ENCODE measurements around the gene HPSE2. TPM values are rescaled to one million over a fixed set of nuclear protein-coding genes. Genes with fewer than 3 reads are reported as not detected.

Gene HPSE2
- total RNA-seq, 1 experiment from 2014 or later, result 0.05 TPM

- no peaks in the 10 kb centered on the region for H3K36me3 ChIP-seq (ENCODE audit: control insufficient read depth in 1 of 2, insufficient read depth in 2 of 2, low read length in 2 of 2)
- no peak overlapping the region for H2AFZ ChIP-seq (ENCODE audit: low read depth, low read length, poor library complexity, severe bottlenecking)
- DNase-seq (ENCODE audit: low read depth, low spot score) (no peak), ATAC-seq (no peak)
- ChIA-PET CTCF (no interaction called here), RAD21 (ENCODE audit: low non-redundant PET in 1 of 2, low total read pairs in 2 of 2, uncharacterized antibody in 2 of 2, unreplicated experiment in 2 of 2) (no interaction called here), POLR2A (no interaction called here)
- H4K20me1 ChIP-seq (ENCODE audit: insufficient read depth), result no peaks in the 10 kb centered on the region
- TF ChIP-seq POLR2A (IDR thresholded peaks at IDR 0.05; ENCODE audit: borderline replicate concordance, extremely low read depth, insufficient read depth, insufficient read length), result no peak
- TF ChIP-seq SP1 (IDR thresholded peaks at IDR 0.05; ENCODE audit: low read depth), result no peak
- no peak for TF ChIP-seq CEBPB (IDR thresholded peaks at IDR 0.05; ENCODE audit: low read depth)
- no peak for TF ChIP-seq YY1 (IDR thresholded peaks at IDR 0.05; ENCODE audit: extremely low read depth, insufficient replicate concordance, low read depth, low read length)
- TF ChIP-seq EGR1 (IDR thresholded peaks at IDR 0.05; ENCODE audit: low read depth), result no peak
- TF ChIP-seq ELF1 (IDR thresholded peaks at IDR 0.05; ENCODE audit: borderline replicate concordance, low read depth), result no peak
- H3K79me2 ChIP-seq (ENCODE audit: insufficient read depth, low read length), result no peaks in the 10 kb centered on the region
- H3K27ac ChIP-seq (ENCODE audit: low read depth, low read length), result no peak overlapping the region
- BruUV-seq (replicated peaks), result no TSS peak
- no peak overlapping the region for H3K4me3 ChIP-seq (replicated peaks in 1 of 2; ENCODE audit: low read depth in 1 of 2, low read length in 2 of 2)
- H3K9me2 ChIP-seq (ENCODE audit: insufficient read depth), result no peaks in the 10 kb centered on the region
- no peak overlapping the region for H3K9ac ChIP-seq (ENCODE audit: low read length)
- intact Hi-C loops (cut with micrococcal nuclease), result no loop called here
- H3K4me2 ChIP-seq (ENCODE audit: low read length), result no peak overlapping the region
- H3K9me3 ChIP-seq (ENCODE audit: control insufficient read depth in 1 of 2, insufficient read depth in 1 of 2, low read depth in 1 of 2, low read length in 2 of 2), result no peaks in the 10 kb centered on the region
- H3K4me1 ChIP-seq (ENCODE audit: control insufficient read depth in 1 of 2, insufficient read depth in 2 of 2, low read length in 2 of 2), result no peaks in the 10 kb centered on the region
- peaks cover 19% of the 10 kb centered on the region for H3K27me3 ChIP-seq (ENCODE audit: insufficient read depth, low read length)
These were observed 420.4 kb downstream of the HPSE2 start for GRCh38 chr10:98815039-98815885.

- Histone ChIP-seq H4K20me1 (ENCODE audit: insufficient read depth) (no peaks in the 10 kb centered on the region), H3K27ac (ENCODE audit: low read depth, low read length) (no peak overlapping the region), H3K4me3 (replicated peaks in 1 of 2; ENCODE audit: low read depth in 1 of 2, low read length in 2 of 2) (no peak overlapping the region), H3K9me3 (ENCODE audit: control insufficient read depth in 1 of 2, insufficient read depth in 1 of 2, low read depth in 1 of 2, low read length in 2 of 2) (no peaks in the 10 kb centered on the region), H3K4me1 (ENCODE audit: control insufficient read depth in 1 of 2, insufficient read depth in 2 of 2, low read length in 2 of 2) (no peaks in the 10 kb centered on the region), H3K36me3 (ENCODE audit: control insufficient read depth in 1 of 2, insufficient read depth in 2 of 2, low read length in 2 of 2) (no peaks in the 10 kb centered on the region), H3K79me2 (ENCODE audit: insufficient read depth, low read length) (no peaks in the 10 kb centered on the region), H3K9ac (ENCODE audit: low read length) (no peak overlapping the region), H2AFZ (ENCODE audit: low read depth, low read length, poor library complexity, severe bottlenecking) (no peak overlapping the region), H3K9me2 (ENCODE audit: insufficient read depth) (no peaks in the 10 kb centered on the region), H3K27me3 (ENCODE audit: insufficient read depth, low read length) (peaks cover 13% of the 10 kb centered on the region), H3K4me2 (ENCODE audit: low read length) (no peak overlapping the region)
- DNase-seq (ENCODE audit: low read depth, low spot score), result no peak
- CTCF ChIA-PET, result no interaction called here
- ATAC-seq, result no peak
- TF ChIP-seq SP1 (IDR thresholded peaks at IDR 0.05; ENCODE audit: low read depth) (no peak), ZBTB33 (IDR thresholded peaks at IDR 0.05; ENCODE audit: extremely low read depth, insufficient replicate concordance, low read length) (no peak), EGR1 (IDR thresholded peaks at IDR 0.05; ENCODE audit: low read depth) (no peak), CTCF (IDR thresholded peaks at IDR 0.05 in 2 of 3, conservative IDR thresholded peaks at IDR 0.05 in 1 of 3; ENCODE audit: borderline replicate concordance in 1 of 3, insufficient read depth in 1 of 3, low read depth in 2 of 3, low read length in 2 of 3) (no peak), FOSL1 (IDR thresholded peaks at IDR 0.05; ENCODE audit: low read depth) (no peak), POLR2AphosphoS5 (IDR thresholded peaks at IDR 0.05; ENCODE audit: low read depth, low read length) (no peak), ATF3 (IDR thresholded peaks at IDR 0.05) (no peak), EZH2phosphoT487 (IDR thresholded peaks at IDR 0.05; ENCODE audit: borderline replicate concordance) (no peak)
- POLR2A ChIA-PET, result no interaction called here
- RAD21 ChIA-PET (ENCODE audit: low non-redundant PET in 1 of 2, low total read pairs in 2 of 2, uncharacterized antibody in 2 of 2, unreplicated experiment in 2 of 2), result no interaction called here
- no TSS peak for BruUV-seq (replicated peaks)
- intact Hi-C loops (cut with micrococcal nuclease), result no loop called here
These were observed 421.2 kb downstream of the HPSE2 start for GRCh38 chr10:98814470-98814869.

Data from HCT116 (cell line).